Activated CD8-positive, alpha-beta memory T cell treated with anti-CD3 and anti-CD28 coated beads, Interleukin-2, amount 10 ng/mL, durations not matched to agents 7 days and 5 days (primary cell): ENCODE measurements around the gene CTDSP2. TPM values are rescaled to one million over a fixed set of nuclear protein-coding genes. Genes with fewer than 3 reads are reported as not detected.
"Not testable (repeated sequence)": the region's sequence is repeated elsewhere in the genome, so short reads cannot be mapped to it uniquely, and the experiment has no call there.

Experiments used
- ATAC-seq: fragments of 150-1000 bp; cut with Tn5 transposase; one replicate; pipeline ENCODE4 v1.10.0; 2021; ENCODE audit warnings: moderate library complexity
- CTCF ChIA-PET: fragments of 350-600 bp; sonication (Branson Sonifier 250); formaldehyde crosslinking; loops from one replicate; lab custom pipeline; 2021; ENCODE audit warnings: antibody characterized with exemption; lab: Charles Lee
- DNase-seq: peaks from one replicate; pipeline ENCODE4 v3.0.0-alpha.2; 2020
- H3K27ac Mint-ChIP-seq: one replicate; pipeline ENCODE4 v1.8.0; 2021; ENCODE audit warnings: mild to moderate bottlenecking, mixed read lengths
- H3K27me3 Mint-ChIP-seq: one replicate; pipeline ENCODE4 v1.8.0; 2021; ENCODE audit warnings: mixed read lengths
- H3K36me3 Mint-ChIP-seq: one replicate; pipeline ENCODE4 v1.8.0; 2021; ENCODE audit warnings: mild to moderate bottlenecking, mixed read lengths
- H3K4me1 Mint-ChIP-seq: one replicate; pipeline ENCODE4 v1.8.0; 2021; ENCODE audit warnings: mixed read lengths
- H3K4me3 Mint-ChIP-seq: one replicate; pipeline ENCODE4 v1.8.0; 2021; ENCODE audit warnings: mild to moderate bottlenecking, moderate library complexity, mixed read lengths
- H3K9me3 Mint-ChIP-seq: one replicate; pipeline ENCODE4 v1.8.0; 2022; ENCODE audit warnings: low read depth, mixed read lengths
- total RNA-seq, 2 experiments: library from RNA; stranded (reverse); gene quantifications; one replicate each; pipeline ENCODE4 v1.2.3, GENCODE V29; 2021

CTDSP2 gene
- total RNA-seq, 2 experiments from 2014 or later = 76.2 to 103 TPM

- peaks cover 54% of the 10 kb centered on the region for H3K27me3 Mint-ChIP-seq
- CTCF ChIA-PET = interaction anchor here (0.9 to 1.4 kb wide), 3 partner anchors 8 to 51 kb away, joined by 3 to 6 read pairs (median 3); partner anchors contain the start of gene CTDSP2
- no peaks in the 10 kb centered on the region for H3K9me3 Mint-ChIP-seq
- H3K36me3 Mint-ChIP-seq = no peaks in the 10 kb centered on the region
- ATAC-seq (no peak), DNase-seq (no peak)
- peaks cover 2% of the 10 kb centered on the region for H3K4me1 Mint-ChIP-seq
- no peak overlapping the region for H3K4me3 Mint-ChIP-seq
- no peak overlapping the region for H3K27ac Mint-ChIP-seq
Observed at GRCh38 chr12:57854965-57855364, 8.4 kb upstream of the CTDSP2 start.

- DNase-seq (no peak), ATAC-seq (no peak)
- Mint-ChIP-seq H3K4me1 (peaks cover 2% of the 10 kb centered on the region), H3K4me3 (no peak overlapping the region), H3K9me3 (no peaks in the 10 kb centered on the region), H3K27ac (no peak overlapping the region), H3K36me3 (no peaks in the 10 kb centered on the region), H3K27me3 (peaks cover 51% of the 10 kb centered on the region)
- CTCF ChIA-PET = interaction anchor here (0.9 to 1.4 kb wide), 4 partner anchors 8 to 52 kb away, joined by 3 to 6 read pairs (median 3); partner anchors contain the start of gene CTDSP2
Observed at GRCh38 chr12:57853864-57854556, 7.5 kb upstream of the CTDSP2 start.

- Mint-ChIP-seq H3K27me3 (peaks cover 57% of the 10 kb centered on the region), H3K4me3 (no peak overlapping the region), H3K4me1 (peaks cover 2% of the 10 kb centered on the region), H3K9me3 (no peaks in the 10 kb centered on the region), H3K27ac (no peak overlapping the region), H3K36me3 (no peaks in the 10 kb centered on the region)
- ATAC-seq (no peak), DNase-seq (no peak)
- CTCF ChIA-PET = interaction anchor here (1.3 to 1.7 kb wide), 2 partner anchors 12 to 52 kb away, joined by 3 to 5 read pairs; no protein-coding TSS in a partner anchor
Observed at GRCh38 chr12:57852620-57853500, 6.3 kb upstream of the CTDSP2 start.

- DNase-seq = no peak
Observed at GRCh38 chr12:57852200-57852599, 5.7 kb upstream of the CTDSP2 start.

GRCh38 chr12:57851552-57851951 is 5.0 kb upstream of the CTDSP2 start:
- Mint-ChIP-seq H3K27me3 (peaks cover 54% of the 10 kb centered on the region), H3K9me3 (no peaks in the 10 kb centered on the region), H3K36me3 (no peaks in the 10 kb centered on the region), H3K4me3 (no peak overlapping the region), H3K27ac (no peak overlapping the region), H3K4me1 (peaks cover 4% of the 10 kb centered on the region)
- ATAC-seq (no peak), DNase-seq (no peak)
- CTCF ChIA-PET = interaction anchor here (1.2 to 1.8 kb wide), 4 partner anchors 13 to 95 kb away, joined by 3 to 5 read pairs (median 5); no protein-coding TSS in a partner anchor

More at GRCh38 chr12:57852200-57852599, 5.7 kb upstream of the CTDSP2 start:
- no peak for ATAC-seq
- Mint-ChIP-seq H3K27me3 (peaks cover 59% of the 10 kb centered on the region), H3K4me3 (no peak overlapping the region), H3K9me3 (no peaks in the 10 kb centered on the region), H3K4me1 (peaks cover 3% of the 10 kb centered on the region), H3K27ac (no peak overlapping the region), H3K36me3 (no peaks in the 10 kb centered on the region)
- CTCF ChIA-PET = interaction anchor here (1.3 to 1.8 kb wide), 3 partner anchors 13 to 22 kb away, joined by 3 to 5 read pairs (median 5); no protein-coding TSS in a partner anchor

- CTCF ChIA-PET = interaction anchor here (1.2 to 1.8 kb wide), 4 partner anchors 14 to 94 kb away, joined by 3 to 5 read pairs (median 5); no protein-coding TSS in a partner anchor
- ATAC-seq = no peak
- DNase-seq = no peak
- no peak overlapping the region for H3K27ac Mint-ChIP-seq
- peaks cover 4% of the 10 kb centered on the region for H3K4me1 Mint-ChIP-seq
- no peaks in the 10 kb centered on the region for H3K36me3 Mint-ChIP-seq
- H3K27me3 Mint-ChIP-seq = peaks cover 48% of the 10 kb centered on the region
- no peaks in the 10 kb centered on the region for H3K9me3 Mint-ChIP-seq
- no peak overlapping the region for H3K4me3 Mint-ChIP-seq
Observed at GRCh38 chr12:57850854-57851430, 4.4 kb upstream of the CTDSP2 start.

- H3K36me3 Mint-ChIP-seq, H3K9me3 Mint-ChIP-seq, CTCF ChIA-PET, H3K27ac Mint-ChIP-seq, DNase-seq, ATAC-seq, H3K4me1 Mint-ChIP-seq, H3K4me3 Mint-ChIP-seq: not testable (repeated sequence)
- peaks cover 40% of the 10 kb centered on the region for H3K27me3 Mint-ChIP-seq
Observed at GRCh38 chr12:57849447-57849846, 2.9 kb upstream of the CTDSP2 start.

- no peak for ATAC-seq
- no peak overlapping the region for H3K27ac Mint-ChIP-seq
- no peak for DNase-seq
- H3K27me3 Mint-ChIP-seq = peaks cover 39% of the 10 kb centered on the region
- no peaks in the 10 kb centered on the region for H3K9me3 Mint-ChIP-seq
- CTCF ChIA-PET = interaction anchor here (1.4 kb wide), 1 partner anchor 66 kb away, joined by 5 read pairs; the partner anchor contains the start of gene TSFM
- H3K4me1 Mint-ChIP-seq = peaks cover 10% of the 10 kb centered on the region
- peaks cover 2% of the 10 kb centered on the region for H3K36me3 Mint-ChIP-seq
- H3K4me3 Mint-ChIP-seq = no peak overlapping the region
Observed at GRCh38 chr12:57849035-57849434, 2.5 kb upstream of the CTDSP2 start.

GRCh38 chr12:57848208-57848607 is 1.7 kb upstream of the CTDSP2 start:
- Mint-ChIP-seq H3K4me1 (peaks cover 19% of the 10 kb centered on the region), H3K27me3 (peaks cover 36% of the 10 kb centered on the region), H3K9me3 (no peaks in the 10 kb centered on the region), H3K36me3 (peaks cover 2% of the 10 kb centered on the region), H3K4me3 (no peak overlapping the region), H3K27ac (no peak overlapping the region)
- ATAC-seq (no peak), DNase-seq (no peak)
- CTCF ChIA-PET = interaction anchor here (1.4 to 6.4 kb wide), 7 partner anchors 9 to 92 kb away, joined by 5 to 44 read pairs (median 8); partner anchors contain the start of gene TSFM

GRCh38 chr12:57846285-57846576 is 298 bp downstream of the CTDSP2 start:
- ATAC-seq (peak; percentile 38), DNase-seq (no peak)
- H3K27me3 Mint-ChIP-seq = peaks cover 20% of the 10 kb centered on the region
- CTCF ChIA-PET = interaction anchor here (0.8 to 6.4 kb wide), 11 partner anchors 9 to 61 kb away, joined by 3 to 44 read pairs (median 5); no protein-coding TSS in a partner anchor
- H3K27ac Mint-ChIP-seq = peak overlapping the region; percentile 65
- H3K9me3 Mint-ChIP-seq = no peaks in the 10 kb centered on the region
- H3K4me1 Mint-ChIP-seq = peaks cover 38% of the 10 kb centered on the region
- H3K4me3 Mint-ChIP-seq = peak overlapping the region; percentile 74
- peaks cover 2% of the 10 kb centered on the region for H3K36me3 Mint-ChIP-seq

- CTCF ChIA-PET = interaction anchor here (1.1 to 6.4 kb wide), 13 partner anchors 9 to 63 kb away, joined by 3 to 44 read pairs (median 5); no protein-coding TSS in a partner anchor
- DNase-seq (peak; percentile 73), ATAC-seq (peak; percentile 38)
- H3K36me3 Mint-ChIP-seq = peaks cover 2% of the 10 kb centered on the region
- H3K27me3 Mint-ChIP-seq = peaks cover 16% of the 10 kb centered on the region
- no peaks in the 10 kb centered on the region for H3K9me3 Mint-ChIP-seq
- H3K4me1 Mint-ChIP-seq = peaks cover 41% of the 10 kb centered on the region
- peak overlapping the region; percentile 63 for H3K27ac Mint-ChIP-seq
- H3K4me3 Mint-ChIP-seq = peak overlapping the region; percentile 74
Observed at GRCh38 chr12:57845478-57846284, 848 bp downstream of the CTDSP2 start.
